ENCODE results near the gene IL1A. TPM values are rescaled to one million over a fixed set of nuclear protein-coding genes. Genes with fewer than 3 reads are reported as not detected.
"Not testable (repeated sequence)": the region's sequence is repeated elsewhere in the genome, so short reads cannot be mapped to it uniquely, and the experiment has no call there.

Gene IL1A, protein sequence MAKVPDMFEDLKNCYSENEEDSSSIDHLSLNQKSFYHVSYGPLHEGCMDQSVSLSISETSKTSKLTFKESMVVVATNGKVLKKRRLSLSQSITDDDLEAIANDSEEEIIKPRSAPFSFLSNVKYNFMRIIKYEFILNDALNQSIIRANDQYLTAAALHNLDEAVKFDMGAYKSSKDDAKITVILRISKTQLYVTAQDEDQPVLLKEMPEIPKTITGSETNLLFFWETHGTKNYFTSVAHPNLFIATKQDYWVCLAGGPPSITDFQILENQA
- 1 to 10 TPM in 1 of 8 experiments, under 1 TPM in 5, not detected in 2; 0.05 to 2.6 (median 0.22) TPM for total RNA-seq

DNA sequence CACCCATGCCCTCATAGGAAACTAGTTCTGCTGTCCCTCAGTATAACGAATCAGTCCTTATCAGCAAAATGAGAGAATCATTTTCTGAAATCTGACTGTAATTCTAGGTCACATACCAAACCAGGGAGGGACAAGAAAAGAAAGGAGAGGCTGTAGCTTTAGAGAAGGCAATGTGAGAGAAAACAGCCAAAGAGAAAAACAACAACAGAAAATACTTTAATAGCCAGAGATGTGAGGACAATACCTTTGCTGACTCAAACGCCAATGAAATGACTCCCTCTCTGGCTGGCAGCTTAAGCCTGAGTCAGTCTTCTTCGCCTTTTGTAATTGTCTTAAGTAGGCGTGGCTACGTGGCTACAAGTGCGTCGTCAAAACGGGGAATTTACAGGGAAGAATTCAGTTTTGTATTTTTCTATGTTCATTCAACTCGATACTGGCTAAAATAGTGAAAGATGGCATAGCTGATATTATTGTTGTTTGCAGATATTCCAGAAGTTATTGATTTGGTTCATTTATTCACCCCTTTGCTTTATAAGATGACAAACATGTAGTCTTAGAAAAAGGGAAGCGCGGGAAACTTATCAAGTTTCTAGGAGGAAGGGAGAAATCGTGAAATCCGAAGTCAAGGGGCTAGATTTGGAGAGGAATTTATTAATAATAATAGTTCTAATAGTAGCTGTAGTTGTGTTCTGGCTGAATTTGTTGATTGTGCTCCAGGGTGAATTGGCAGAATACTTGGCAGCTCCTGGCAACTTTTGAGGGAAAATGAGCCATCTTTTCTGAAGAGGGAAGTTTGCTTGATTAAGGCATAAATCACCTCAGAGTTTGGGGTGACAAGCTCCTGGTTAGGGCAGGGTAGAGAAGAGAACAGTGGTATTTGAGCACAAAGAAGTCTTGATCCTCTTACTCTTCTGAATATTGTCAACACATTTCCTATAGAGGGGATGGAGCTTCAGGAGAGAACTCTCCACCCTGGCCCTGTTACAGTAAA is at the start of gene IL1A:
Gene IL1A (minus strand): TSS at position 295 of the 991 bp plus-strand sequence. CDS start 723 bp downstream, outside the sequence.
- no peak within 1 kb of the TSS for H3K27ac ChIP-seq
- in situ Hi-C loops (cut with MboI; ENCODE audit: low pct_unique_long_range_greater_than_20kb in 2 of 9, low sequenced_read_pairs in 9 of 9, unreplicated experiment in 9 of 9): no loop called here
- WGBS, 10 experiments: 7 to 57% (median 29%) methylated on average over 5 to 13 of the region's 13 CpGs
- peaks cover 0 to 23% of the 10 kb centered on the region in 2 donors for H3K4me1 ChIP-seq (replicated peaks in 1 of 2)
- peak in 7 of 8 experiments; percentile 58 to 90 (median 74) for ATAC-seq (replicated peaks in 6 of 8)
- peak within 1 kb of the TSS in 1 of 5 donors; percentile 9 for H3K4me3 ChIP-seq

DNA sequence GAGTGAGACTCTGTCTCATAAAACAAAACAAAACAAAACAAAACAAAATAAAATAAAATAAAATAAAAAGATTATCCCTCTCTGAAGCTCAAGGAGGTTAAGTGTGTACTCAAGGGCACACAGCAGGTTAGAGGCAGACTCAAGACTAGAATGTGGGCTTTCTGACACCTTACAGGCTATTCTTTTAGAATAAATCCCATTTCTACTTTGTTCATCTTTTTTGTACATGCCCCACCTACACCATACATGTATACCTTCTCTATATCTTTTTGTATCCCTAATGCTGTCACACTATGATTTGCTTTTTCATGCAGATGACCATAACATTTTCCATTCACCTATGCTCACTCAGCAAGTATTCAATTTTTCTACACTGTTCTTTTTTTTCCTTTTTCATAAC is 49.7 kb upstream of the IL1A start:
- Histone ChIP-seq H3K4me3 (no peak overlapping the region), H3K4me1 (replicated peaks in 1 of 2) (peaks cover 0 to 2% of the 10 kb centered on the region in 2 donors), H3K27ac (no peak overlapping the region)
- ATAC-seq (replicated peaks in 6 of 8): no peak
- in situ Hi-C loops (cut with MboI; ENCODE audit: low pct_unique_long_range_greater_than_20kb in 2 of 9, low sequenced_read_pairs in 9 of 9, unreplicated experiment in 9 of 9): no loop called here

DNA sequence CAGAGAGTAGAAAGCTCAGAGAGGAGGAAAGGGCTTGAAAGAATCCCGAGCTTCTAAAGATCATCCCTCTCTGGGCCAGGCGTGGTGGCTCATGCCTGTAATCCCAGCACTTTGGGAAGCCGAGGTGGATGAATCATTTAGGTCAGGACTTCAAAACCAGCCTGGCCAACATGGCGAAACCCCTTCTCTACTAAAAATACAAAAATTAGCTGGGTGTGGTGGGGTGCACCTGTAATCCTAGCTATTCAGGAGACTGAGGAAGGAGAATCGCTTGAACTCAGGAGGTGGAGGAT is 49.3 kb upstream of the IL1A start:
- H3K27ac ChIP-seq; in situ Hi-C loops (cut with MboI; ENCODE audit: low pct_unique_long_range_greater_than_20kb in 2 of 9, low sequenced_read_pairs in 9 of 9, unreplicated experiment in 9 of 9): not testable (repeated sequence)

DNA sequence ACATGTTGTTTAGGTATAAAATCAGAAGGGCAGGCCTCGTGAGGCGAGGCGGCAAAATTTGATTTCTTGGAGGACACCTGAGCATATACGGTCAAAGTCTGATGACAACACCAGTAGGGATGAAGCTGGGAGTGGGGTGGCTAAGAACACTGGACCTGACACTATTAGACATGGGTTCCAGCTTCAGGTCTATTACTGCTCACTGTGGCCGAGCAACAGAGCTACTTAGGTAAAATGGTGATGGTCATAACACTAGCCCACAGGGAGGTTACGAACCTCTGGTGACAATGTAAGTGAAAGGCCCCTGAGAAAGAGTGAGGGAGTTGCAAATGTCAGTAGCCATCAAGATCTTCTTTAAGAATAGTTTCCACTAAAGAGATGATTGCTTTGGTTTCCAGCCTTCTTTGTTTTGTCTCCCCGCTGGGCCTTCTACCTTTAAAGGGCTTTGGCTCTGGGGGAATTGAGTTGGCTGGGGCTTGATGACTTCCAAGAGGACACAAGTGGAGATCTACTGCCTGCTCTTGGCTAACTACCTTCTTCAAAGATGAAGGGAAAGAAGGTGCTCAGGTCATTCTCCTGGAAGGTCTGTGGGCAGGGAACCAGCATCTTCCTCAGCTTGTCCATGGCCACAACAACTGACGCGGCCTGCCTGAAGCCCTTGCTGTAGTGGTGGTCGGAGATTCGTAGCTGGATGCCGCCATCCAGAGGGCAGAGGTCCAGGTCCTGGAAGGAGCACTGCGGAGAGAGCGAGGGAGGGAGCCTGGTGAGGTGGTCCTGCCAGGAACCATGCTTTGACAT is 48.7 kb upstream of the IL1A start:
- ATAC-seq (replicated peaks in 6 of 8): no peak
- Histone ChIP-seq H3K4me1 (replicated peaks in 1 of 2) (peaks cover 0 to 2% of the 10 kb centered on the region in 2 donors), H3K4me3 (no peak overlapping the region), H3K27ac (no peak overlapping the region)
- in situ Hi-C loops (cut with MboI; ENCODE audit: low pct_unique_long_range_greater_than_20kb in 2 of 9, low sequenced_read_pairs in 9 of 9, unreplicated experiment in 9 of 9): no loop called here
- WGBS, 10 experiments: 67 to 100% (median 91%) methylated on average over 2 to 11 of the region's 14 CpGs; no CpG with 5 or more reads in 1 of the 10 experiments

More for the DNA sequence above, 49.3 kb upstream of the IL1A start:
- ATAC-seq (replicated peaks in 6 of 8); H3K4me3 ChIP-seq; H3K4me1 ChIP-seq (replicated peaks in 1 of 2): not testable (repeated sequence)
- 67 to 100% (median 98%) methylated on average over 1 to 3 of the region's 5 CpGs; no CpG with 5 or more reads in 2 of the 10 experiments for WGBS, 10 experiments

DNA sequence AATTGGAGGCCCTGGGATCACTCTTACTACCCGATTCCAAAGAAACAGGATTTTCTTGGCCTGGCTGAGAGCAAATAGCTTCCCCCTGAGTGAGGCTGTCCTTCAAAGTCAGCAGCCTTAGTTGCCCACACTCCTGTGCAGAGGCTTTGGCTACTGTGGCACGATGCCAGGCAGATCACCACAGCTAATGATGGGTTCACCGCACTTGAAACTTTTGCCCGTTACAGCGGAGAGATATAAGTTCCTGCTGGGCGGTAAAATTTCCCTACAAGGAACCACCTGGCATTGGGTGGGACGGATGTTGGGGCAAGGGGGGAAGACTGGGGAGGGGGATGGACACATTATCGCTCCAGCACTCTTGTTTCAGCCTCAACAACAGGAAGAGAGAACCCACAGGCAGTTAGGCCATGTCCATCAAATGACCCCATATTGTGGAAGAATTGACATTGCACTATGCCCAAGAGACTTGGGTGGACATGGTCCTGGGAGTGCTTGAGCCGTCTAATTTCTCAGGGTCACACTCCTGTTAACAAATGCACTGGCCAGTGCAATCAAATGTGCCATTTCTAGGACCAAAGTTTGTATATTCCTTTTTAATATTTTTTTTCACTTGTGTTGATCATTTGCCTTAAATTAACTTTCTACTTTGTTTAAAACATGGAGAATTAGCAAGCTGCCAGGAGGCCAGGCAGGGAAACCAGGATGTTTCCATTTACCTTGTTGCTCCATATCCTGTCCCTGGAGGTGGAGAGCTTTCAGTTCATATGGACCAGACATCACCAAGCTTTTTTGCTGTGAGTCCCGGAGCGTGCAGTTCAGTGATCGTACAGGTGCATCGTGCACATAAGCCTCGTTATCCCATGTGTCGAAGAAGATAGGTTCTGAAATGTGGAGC is 47.9 kb upstream of the IL1A start:
- no peak for ATAC-seq (replicated peaks in 6 of 8)
- 84 to 100% (median 96%) methylated on average over 3 to 8 of the region's 15 CpGs; no CpG with 5 or more reads in 1 of the 10 experiments for WGBS, 10 experiments
- in situ Hi-C loops (cut with MboI; ENCODE audit: low pct_unique_long_range_greater_than_20kb in 2 of 9, low sequenced_read_pairs in 9 of 9, unreplicated experiment in 9 of 9): no loop called here
- Histone ChIP-seq H3K4me3 (no peak overlapping the region), H3K27ac (no peak overlapping the region), H3K4me1 (replicated peaks in 1 of 2) (peaks cover 0 to 2% of the 10 kb centered on the region in 2 donors)

DNA sequence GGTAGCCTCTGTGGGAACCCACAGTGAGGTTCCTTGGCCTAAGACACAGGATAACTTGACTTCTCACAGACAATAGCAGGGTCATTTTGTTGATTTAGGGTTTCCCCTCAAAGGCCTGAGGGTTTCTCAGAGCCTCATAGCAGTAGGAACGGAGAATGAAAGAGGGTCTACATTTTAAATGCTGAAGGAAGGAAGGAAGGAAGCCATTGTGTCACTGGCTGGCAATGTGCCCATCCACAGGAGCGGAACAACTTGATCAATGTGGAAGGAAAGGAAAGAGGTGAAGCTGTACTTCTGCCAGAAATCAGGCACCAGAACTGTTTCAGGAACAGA is 47.2 kb upstream of the IL1A start:
- Histone ChIP-seq H3K4me1 (replicated peaks in 1 of 2) (peaks cover 0 to 2% of the 10 kb centered on the region in 2 donors), H3K4me3 (no peak overlapping the region), H3K27ac (no peak overlapping the region)
- in situ Hi-C loops (cut with MboI; ENCODE audit: low pct_unique_long_range_greater_than_20kb in 2 of 9, low sequenced_read_pairs in 9 of 9, unreplicated experiment in 9 of 9): no loop called here
- 60 to 88% (median 64%) methylated on average over 1 to 2 of the region's 2 CpGs; no CpG with 5 or more reads in 5 of the 10 experiments for WGBS, 10 experiments
- no peak for ATAC-seq (replicated peaks in 6 of 8)

DNA sequence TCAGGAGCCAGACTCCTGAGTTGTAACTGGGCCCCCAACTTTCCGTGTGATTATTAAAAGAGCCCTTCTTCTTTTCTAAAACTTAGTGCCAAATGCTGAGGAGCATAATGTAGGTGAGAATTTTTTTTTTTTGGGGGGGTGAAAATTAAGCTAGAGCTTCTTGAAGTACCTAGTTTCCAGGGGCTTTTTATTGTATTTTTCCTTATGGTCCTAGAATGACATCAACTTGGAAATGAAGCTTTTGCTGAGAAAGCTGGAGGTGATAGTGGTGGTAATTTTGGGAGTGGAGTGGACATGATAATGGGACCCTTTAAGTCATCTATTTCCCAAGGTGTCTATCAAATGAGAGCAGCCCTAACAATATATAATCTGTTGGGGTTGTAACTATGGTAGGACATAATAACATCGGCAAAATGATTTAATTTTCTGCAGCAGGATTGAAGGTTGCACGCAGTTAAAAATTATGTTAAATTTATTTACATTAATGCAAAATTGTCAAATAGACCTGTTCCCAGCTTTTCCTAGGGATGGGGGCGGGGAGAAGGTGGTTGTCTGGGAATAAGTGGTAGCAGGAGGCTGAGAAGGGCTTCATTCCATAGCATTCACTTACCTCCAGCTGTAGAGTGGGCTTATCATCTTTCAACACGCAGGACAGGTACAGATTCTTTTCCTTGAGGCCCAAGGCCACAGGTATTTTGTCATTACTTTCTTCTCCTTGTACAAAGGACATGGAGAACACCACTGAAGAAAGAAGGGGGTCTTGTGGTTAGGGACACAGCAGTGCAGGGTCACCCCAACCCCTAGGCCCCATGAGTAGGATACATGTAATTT is 46.6 kb upstream of the IL1A start:
- H3K4me1 ChIP-seq (replicated peaks in 1 of 2): peaks cover 0 to 2% of the 10 kb centered on the region in 2 donors
- 40 to 100% (median 78%) methylated on average over 1 to 5 of the region's 5 CpGs; no CpG with 5 or more reads in 1 of the 10 experiments for WGBS, 10 experiments
- in situ Hi-C loops (cut with MboI; ENCODE audit: low pct_unique_long_range_greater_than_20kb in 2 of 9, low sequenced_read_pairs in 9 of 9, unreplicated experiment in 9 of 9): no loop called here
- no peak overlapping the region for H3K4me3 ChIP-seq
- no peak for ATAC-seq (replicated peaks in 6 of 8)
- no peak overlapping the region for H3K27ac ChIP-seq

DNA sequence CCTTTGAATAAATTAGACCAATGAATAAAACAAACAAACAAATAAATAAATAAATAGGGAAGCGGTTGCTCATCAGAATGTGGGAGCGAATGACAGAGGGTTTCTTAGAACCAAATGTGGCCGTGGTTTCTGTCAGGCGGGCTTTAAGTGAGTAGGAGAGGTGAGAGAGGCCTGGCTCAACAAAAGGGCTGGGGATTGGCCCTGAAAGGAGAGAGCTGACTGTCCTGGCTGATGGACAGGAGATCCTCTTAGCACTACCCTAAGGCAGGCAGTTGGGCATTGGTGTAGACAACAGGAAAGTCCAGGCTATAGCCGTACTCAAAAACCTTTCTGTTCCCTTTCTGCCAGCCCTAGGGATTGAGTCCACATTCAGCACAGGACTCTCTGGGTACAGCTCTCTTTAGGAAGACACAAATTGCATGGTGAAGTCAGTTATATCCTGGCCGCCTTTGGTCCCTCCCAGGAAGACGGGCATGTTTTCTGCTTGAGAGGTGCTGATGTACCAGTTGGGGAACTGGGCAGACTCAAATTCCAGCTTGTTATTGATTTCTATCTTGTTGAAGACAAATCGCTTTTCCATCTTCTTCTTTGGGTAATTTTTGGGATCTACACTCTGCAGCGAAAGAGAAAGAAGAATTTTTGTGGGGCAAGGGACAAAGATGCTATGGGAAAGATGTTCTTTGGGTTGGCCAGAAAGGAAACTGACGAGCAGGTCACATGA is 45.8 kb upstream of the IL1A start:
- Histone ChIP-seq H3K27ac (no peak overlapping the region), H3K4me1 (replicated peaks in 1 of 2) (peaks cover 0 to 2% of the 10 kb centered on the region in 2 donors), H3K4me3 (no peak overlapping the region)
- peak in 1 of 8 experiments; percentile 3 for ATAC-seq (replicated peaks in 6 of 8)
- in situ Hi-C loops (cut with MboI; ENCODE audit: low pct_unique_long_range_greater_than_20kb in 2 of 9, low sequenced_read_pairs in 9 of 9, unreplicated experiment in 9 of 9): no loop called here
- 79 to 97% (median 92%) methylated on average over 2 to 8 of the region's 10 CpGs for WGBS, 10 experiments

DNA sequence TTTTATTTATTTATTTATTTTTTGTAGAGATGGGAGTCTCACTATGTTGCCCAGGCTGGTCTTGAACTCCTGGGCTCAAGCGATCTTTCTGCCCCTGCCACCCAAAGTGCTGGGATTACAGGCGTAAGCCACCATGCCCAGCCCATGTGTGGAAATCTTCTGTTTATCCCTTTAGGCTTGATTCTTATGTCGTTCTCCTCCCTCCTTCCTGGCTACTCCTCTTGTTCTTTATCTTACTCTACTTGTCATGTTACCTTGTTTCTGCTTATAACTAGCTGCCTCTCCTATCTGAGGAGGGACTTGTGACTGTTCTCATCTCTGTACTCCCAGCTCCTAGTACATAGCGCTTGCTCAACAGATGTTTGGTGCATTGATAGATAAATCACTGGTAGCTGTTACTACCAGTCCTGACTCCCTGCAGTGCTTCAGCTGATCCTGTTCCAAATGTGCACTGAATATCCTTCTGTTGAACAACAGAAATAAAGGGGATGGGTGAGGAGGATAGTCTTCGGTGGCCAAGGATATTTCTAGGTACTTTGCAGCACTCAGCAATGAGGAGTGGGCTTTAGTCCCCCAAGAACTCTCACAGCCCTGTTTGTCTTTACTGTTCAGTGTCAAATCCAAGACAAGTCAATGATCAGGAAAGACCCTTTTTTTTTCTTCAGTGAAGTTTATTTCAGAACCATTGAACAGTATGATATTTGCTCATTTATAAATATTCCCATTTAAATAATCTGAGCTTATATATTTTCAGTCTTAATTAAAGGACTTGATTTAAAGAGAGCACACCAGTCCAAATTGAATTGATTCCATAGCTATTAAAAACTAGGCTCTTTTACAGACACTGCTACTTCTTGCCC is 45.0 kb upstream of the IL1A start:
- Histone ChIP-seq H3K4me3 (no peak overlapping the region), H3K27ac (no peak overlapping the region), H3K4me1 (replicated peaks in 1 of 2) (peaks cover 0 to 1% of the 10 kb centered on the region in 2 donors)
- WGBS, 10 experiments: 17 to 93% (median 73%) methylated on average over 1 to 5 of the region's 5 CpGs; no CpG with 5 or more reads in 1 of the 10 experiments
- in situ Hi-C loops (cut with MboI; ENCODE audit: low pct_unique_long_range_greater_than_20kb in 2 of 9, low sequenced_read_pairs in 9 of 9, unreplicated experiment in 9 of 9): no loop called here
- peak in 2 of 8 experiments; percentile 3 to 6 for ATAC-seq (replicated peaks in 6 of 8)

DNA sequence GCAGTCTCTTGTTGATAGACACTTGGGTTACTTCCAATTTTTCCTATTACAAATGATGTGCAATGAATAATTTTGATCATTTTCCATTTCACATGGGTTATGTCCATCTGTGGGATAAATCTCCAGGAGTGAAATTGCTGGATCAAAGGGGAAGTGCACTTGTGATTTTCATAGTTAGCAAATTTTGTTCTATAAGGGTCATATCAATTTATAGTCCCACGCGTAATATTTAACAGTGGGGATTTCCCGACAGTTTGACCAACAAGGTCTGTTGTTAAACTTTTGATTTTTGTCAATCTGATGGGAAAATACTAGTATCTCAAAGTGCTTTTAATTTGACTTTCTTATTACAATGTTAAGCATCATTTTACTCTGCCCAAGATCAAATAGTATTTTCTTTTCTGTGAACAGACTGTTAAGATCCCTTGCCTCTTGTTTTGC is 44.0 kb upstream of the IL1A start:
- H3K27ac ChIP-seq: no peak overlapping the region
- H3K4me3 ChIP-seq: no peak overlapping the region
- in situ Hi-C loops (cut with MboI; ENCODE audit: low pct_unique_long_range_greater_than_20kb in 2 of 9, low sequenced_read_pairs in 9 of 9, unreplicated experiment in 9 of 9): no loop called here
- no peaks in the 10 kb centered on the region for H3K4me1 ChIP-seq (replicated peaks in 1 of 2)
- 80 to 100% (median 91%) methylated on average over 1 to 3 of the region's 3 CpGs for WGBS, 10 experiments
- ATAC-seq (replicated peaks in 6 of 8): no peak
